ENCODE measurements around the gene INO80E. TPM values are rescaled to one million over a fixed set of nuclear protein-coding genes. Genes with fewer than 3 reads are reported as not detected.

INO80E gene
- polyA plus RNA-seq, 1 of the 3 experiments (the other 2 are of a cell fraction) = 46.6 TPM

GRCh38 chr16:30002614-30003346 is 6.7 kb downstream of the INO80E start:
- DNase-seq = no peak
- 85% methylated on average over 19 of the region's 19 CpGs for WGBS (ENCODE audit: low lambda C conversion rate)
- Histone ChIP-seq H3K79me2 (ENCODE audit: insufficient read depth) (peaks cover 2% of the 10 kb centered on the region; the same call in 1 of the 2 replicates), H3K27ac (ENCODE audit: low read depth in 2 of 2, low read length in 1 of 2) (no peak overlapping the region), H2AFZ (ENCODE audit: low read depth) (no peak overlapping the region), H3K4me1 (ENCODE audit: control insufficient read depth in 1 of 2, insufficient read depth in 2 of 2, low read depth in 1 of 2, low read length in 1 of 2) (no peaks in the 10 kb centered on the region), H3K9ac (no peak overlapping the region), H3K27me3 (ENCODE audit: insufficient read depth) (no peaks in the 10 kb centered on the region), H4K20me1 (ENCODE audit: insufficient read depth) (no peaks in the 10 kb centered on the region), H3K9me2 (no peaks in the 10 kb centered on the region), H3K4me2 (no peak overlapping the region), H3K9me3 (no peaks in the 10 kb centered on the region), H3F3A (replicated peaks; ENCODE audit: insufficient read depth) (no peaks in the 10 kb centered on the region), H3K4me3 (ENCODE audit: low read depth in 2 of 2, low read length in 1 of 2) (no peak overlapping the region), H3K36me3 (replicated peaks in 1 of 2; ENCODE audit: control insufficient read depth in 1 of 2, insufficient read depth in 2 of 2, low read length in 1 of 2) (peaks cover 5 to 16% of the 10 kb centered on the region in 2 experiments)
- POLR2A ChIA-PET = no interaction called here
- CTCF ChIA-PET = interaction anchor here (0.9 to 1.3 kb wide), 4 partner anchors 18 to 117 kb away, joined by 3 to 4 read pairs (median 3); partner anchors contain the start of gene TLCD3B
- TF ChIP-seq USF1 (IDR thresholded peaks at IDR 0.05; ENCODE audit: borderline replicate concordance, low read depth) = no peak

- POLR2A ChIA-PET = interaction anchor here (0.6 kb wide), 1 partner anchor 8 kb away, joined by 5 read pairs; no protein-coding TSS in a partner anchor
- no peak for DNase-seq
- H3K27me3 ChIP-seq (ENCODE audit: insufficient read depth) = no peaks in the 10 kb centered on the region
- no peak overlapping the region for H3K4me2 ChIP-seq
- H3K36me3 ChIP-seq (replicated peaks in 1 of 2; ENCODE audit: control insufficient read depth in 1 of 2, insufficient read depth in 2 of 2, low read length in 1 of 2) = peaks cover 5 to 14% of the 10 kb centered on the region in 2 experiments
- no peak overlapping the region for H3K9ac ChIP-seq
- H3K4me1 ChIP-seq (ENCODE audit: control insufficient read depth in 1 of 2, insufficient read depth in 2 of 2, low read depth in 1 of 2, low read length in 1 of 2) = no peaks in the 10 kb centered on the region
- no peak overlapping the region for H3K4me3 ChIP-seq (ENCODE audit: low read depth in 2 of 2, low read length in 1 of 2)
- no peaks in the 10 kb centered on the region for H3K9me2 ChIP-seq
- H3K9me3 ChIP-seq = no peaks in the 10 kb centered on the region
- 91% methylated on average over 15 of the region's 17 CpGs for WGBS (ENCODE audit: low lambda C conversion rate)
- H3K79me2 ChIP-seq (ENCODE audit: insufficient read depth) = no peaks in the 10 kb centered on the region; the same call in 1 of the 2 replicates
- no peaks in the 10 kb centered on the region for H4K20me1 ChIP-seq (ENCODE audit: insufficient read depth)
- CTCF ChIA-PET = interaction anchor here (0.9 to 4.7 kb wide), 6 partner anchors 28 to 185 kb away, joined by 3 to 41 read pairs (median 4); partner anchors contain the start of genes SEZ6L2, TAOK2 and TLCD3B
- H3F3A ChIP-seq (replicated peaks; ENCODE audit: insufficient read depth) = no peaks in the 10 kb centered on the region
- H2AFZ ChIP-seq (ENCODE audit: low read depth) = no peak overlapping the region
- no peak overlapping the region for H3K27ac ChIP-seq (ENCODE audit: low read depth in 2 of 2, low read length in 1 of 2)
- TF ChIP-seq TAF1 (IDR thresholded peaks at IDR 0.05; ENCODE audit: borderline replicate concordance, low read depth, low read length) (no peak), CTCF (IDR thresholded peaks at IDR 0.05) (no peak), NRF1 (IDR thresholded peaks at IDR 0.05; ENCODE audit: low read depth, low read length) (no peak), PBX3 (IDR thresholded peaks at IDR 0.05) (no peak), TEAD4 (IDR thresholded peaks at IDR 0.05; ENCODE audit: borderline replicate concordance, insufficient read depth) (no peak), RAD21 (IDR thresholded peaks at IDR 0.05; ENCODE audit: low read length) (no peak), FOSL2 (IDR thresholded peaks at IDR 0.05; ENCODE audit: borderline replicate concordance, low read depth) (no peak), MEF2A (IDR thresholded peaks at IDR 0.05; ENCODE audit: borderline replicate concordance, low read depth) (no peak), MAX (IDR thresholded peaks at IDR 0.05; ENCODE audit: low read depth) (no peak), RXRA (IDR thresholded peaks at IDR 0.05; ENCODE audit: borderline replicate concordance, low read depth) (no peak), FOXM1 (IDR thresholded peaks at IDR 0.05; ENCODE audit: low read depth) (no peak), NFIC (IDR thresholded peaks at IDR 0.05; ENCODE audit: borderline replicate concordance) (no peak), GABPA (IDR thresholded peaks at IDR 0.05; ENCODE audit: low read depth) (no peak), IRF3 (IDR thresholded peaks at IDR 0.05; ENCODE audit: low read depth, low read length) (no peak), REST (IDR thresholded peaks at IDR 0.05; ENCODE audit: low read depth, low read length) (no peak)
Measured at GRCh38 chr16:30003670-30004423, 7.8 kb downstream of the INO80E start.

Measured in SK-N-SH (cell line).